OCI-LY1 (cell line): ENCODE measurements around the gene THRSP.

Source experiments
- H2AFZ ChIP-seq: fragments of 200-600 bp; sonication (generic), shearing (Covaris generic); 2 replicates; pipeline ENCODE4 v1.6.0; 2014; ENCODE audit warnings: antibody characterized with exemption, mild to moderate bottlenecking, low read length
- H3F3A ChIP-seq: fragments of 200-600 bp; sonication (generic), shearing (Covaris generic); 2 replicates; pipeline ENCODE4 v1.6.0; 2014; ENCODE audit warnings: mild to moderate bottlenecking, antibody characterized with exemption, low read length, moderate library complexity; ENCODE audit not compliant: insufficient read depth
- H3K27ac ChIP-seq: fragments of 200-600 bp; sonication (generic); 2 replicates; pipeline ENCODE4 v1.5.1; 2014; ENCODE audit warnings: low read length, mixed run types, mild to moderate bottlenecking, low read depth; ENCODE audit not compliant: poor library complexity, severe bottlenecking
- H3K27me3 ChIP-seq: fragments of 200-600 bp; sonication (generic); 2 replicates; pipeline ENCODE4 v1.6.0; 2014; ENCODE audit warnings: antibody characterized with exemption, mild to moderate bottlenecking, low read length, moderate library complexity; ENCODE audit not compliant: insufficient read depth
- H3K36me3 ChIP-seq: fragments of 200-600 bp; sonication (generic); 2 replicates; pipeline ENCODE4 v1.6.1; 2014; ENCODE audit warnings: mild to moderate bottlenecking, antibody characterized with exemption, low read length, moderate library complexity, mixed read lengths; ENCODE audit not compliant: insufficient read depth
- H3K4me1 ChIP-seq: fragments of 200-600 bp; sonication (generic); 2 replicates; pipeline ENCODE4 v1.5.1; 2014; ENCODE audit warnings: mild to moderate bottlenecking, low read length, moderate library complexity; ENCODE audit not compliant: insufficient read depth, severe bottlenecking
- H3K4me2 ChIP-seq: fragments of 200-600 bp; sonication (generic), shearing (Covaris generic); 2 replicates; pipeline ENCODE4 v1.6.1; 2014; ENCODE audit warnings: low read length
- H3K4me3 ChIP-seq: fragments of 200-600 bp; sonication (generic); 2 replicates; pipeline ENCODE4 v1.5.1; 2014; ENCODE audit warnings: low read length, low read depth, mild to moderate bottlenecking, mixed read lengths; ENCODE audit not compliant: poor library complexity, severe bottlenecking
- H3K79me2 ChIP-seq: fragments of 200-600 bp; shearing (Covaris generic); 2 replicates; pipeline ENCODE4 v1.6.1; 2016; ENCODE audit warnings: mixed run types, low read length, mixed read lengths; ENCODE audit not compliant: insufficient read depth
- H3K9ac ChIP-seq: fragments of 200-600 bp; sonication (generic), shearing (Covaris generic); 2 replicates; pipeline ENCODE4 v1.6.1; 2014; ENCODE audit warnings: mild to moderate bottlenecking, low read length, mixed read lengths
- H3K9me2 ChIP-seq: fragments of 200-600 bp; sonication (generic), shearing (Covaris generic); 2 replicates; pipeline ENCODE4 v1.6.1; 2014; ENCODE audit warnings: low read depth, mild to moderate bottlenecking, low read length, mixed read lengths
- H3K9me3 ChIP-seq: fragments of 200-600 bp; shearing (Covaris generic); 2 replicates; pipeline ENCODE4 v1.6.1; 2014; ENCODE audit warnings: low read length, mixed read lengths
- H4K20me1 ChIP-seq: fragments of 200-600 bp; sonication (generic), shearing (Covaris generic); 2 replicates; pipeline ENCODE4 v1.6.0; 2016; ENCODE audit warnings: mild to moderate bottlenecking, low read length; ENCODE audit not compliant: insufficient read depth
- EZH2 ChIP-seq: fragments of 200-600 bp; sonication (generic), shearing (Covaris generic); IDR thresholded peaks from 2 replicates; pipeline ENCODE4 v1.8.0; 2017; ENCODE audit warnings: borderline replicate concordance, mixed run types, mild to moderate bottlenecking, antibody characterized with exemption, low read length, moderate library complexity, mixed read lengths
- TF ChIP-seq, protein P1 (sequence below): fragments of 200-600 bp; sonication (generic), shearing (Covaris generic); IDR thresholded peaks from 2 replicates; pipeline ENCODE4 v1.5.1; 2017; ENCODE audit warnings: mild to moderate bottlenecking, antibody characterized with exemption, low read length, moderate library complexity, mixed read lengths

Gene THRSP

DNA sequence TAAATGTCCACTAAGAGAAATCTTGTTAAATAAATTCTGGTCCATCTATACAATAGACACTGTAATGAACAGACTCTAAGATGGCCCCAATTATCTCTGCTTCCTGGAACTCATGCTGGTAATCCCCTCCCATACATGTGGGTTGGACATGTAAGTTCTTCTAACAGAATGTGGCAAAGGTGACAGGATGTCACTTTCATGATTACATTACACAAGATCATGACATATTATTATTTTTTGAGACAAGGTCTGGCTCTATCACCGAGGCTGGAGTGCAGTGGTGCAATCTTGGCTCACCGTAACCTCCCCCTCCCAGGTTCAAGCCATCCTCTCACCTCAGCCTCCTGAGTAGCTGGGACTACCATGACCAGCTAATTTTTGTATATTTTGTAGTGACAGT, 30.6 kb downstream of the THRSP start:
- H3K27ac ChIP-seq: no peak overlapping the region
- TF ChIP-seq, protein P1, sequence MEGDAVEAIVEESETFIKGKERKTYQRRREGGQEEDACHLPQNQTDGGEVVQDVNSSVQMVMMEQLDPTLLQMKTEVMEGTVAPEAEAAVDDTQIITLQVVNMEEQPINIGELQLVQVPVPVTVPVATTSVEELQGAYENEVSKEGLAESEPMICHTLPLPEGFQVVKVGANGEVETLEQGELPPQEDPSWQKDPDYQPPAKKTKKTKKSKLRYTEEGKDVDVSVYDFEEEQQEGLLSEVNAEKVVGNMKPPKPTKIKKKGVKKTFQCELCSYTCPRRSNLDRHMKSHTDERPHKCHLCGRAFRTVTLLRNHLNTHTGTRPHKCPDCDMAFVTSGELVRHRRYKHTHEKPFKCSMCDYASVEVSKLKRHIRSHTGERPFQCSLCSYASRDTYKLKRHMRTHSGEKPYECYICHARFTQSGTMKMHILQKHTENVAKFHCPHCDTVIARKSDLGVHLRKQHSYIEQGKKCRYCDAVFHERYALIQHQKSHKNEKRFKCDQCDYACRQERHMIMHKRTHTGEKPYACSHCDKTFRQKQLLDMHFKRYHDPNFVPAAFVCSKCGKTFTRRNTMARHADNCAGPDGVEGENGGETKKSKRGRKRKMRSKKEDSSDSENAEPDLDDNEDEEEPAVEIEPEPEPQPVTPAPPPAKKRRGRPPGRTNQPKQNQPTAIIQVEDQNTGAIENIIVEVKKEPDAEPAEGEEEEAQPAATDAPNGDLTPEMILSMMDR: no peak
- TF ChIP-seq EZH2: no peak
- no peak overlapping the region for H3K4me2 ChIP-seq
- H3K4me1 ChIP-seq: no peaks in the 10 kb centered on the region
- no peak overlapping the region for H2AFZ ChIP-seq
- H4K20me1 ChIP-seq: no peaks in the 10 kb centered on the region
- H3K79me2 ChIP-seq: no peaks in the 10 kb centered on the region
- H3K9ac ChIP-seq: no peak overlapping the region
- H3K4me3 ChIP-seq: no peak overlapping the region
- no peaks in the 10 kb centered on the region; the same call in 1 of the 2 replicates for H3K9me2 ChIP-seq
- peaks cover 17% of the 10 kb centered on the region for H3K36me3 ChIP-seq
- no peaks in the 10 kb centered on the region for H3K27me3 ChIP-seq
- no peaks in the 10 kb centered on the region for H3F3A ChIP-seq
- H3K9me3 ChIP-seq: no peaks in the 10 kb centered on the region

DNA sequence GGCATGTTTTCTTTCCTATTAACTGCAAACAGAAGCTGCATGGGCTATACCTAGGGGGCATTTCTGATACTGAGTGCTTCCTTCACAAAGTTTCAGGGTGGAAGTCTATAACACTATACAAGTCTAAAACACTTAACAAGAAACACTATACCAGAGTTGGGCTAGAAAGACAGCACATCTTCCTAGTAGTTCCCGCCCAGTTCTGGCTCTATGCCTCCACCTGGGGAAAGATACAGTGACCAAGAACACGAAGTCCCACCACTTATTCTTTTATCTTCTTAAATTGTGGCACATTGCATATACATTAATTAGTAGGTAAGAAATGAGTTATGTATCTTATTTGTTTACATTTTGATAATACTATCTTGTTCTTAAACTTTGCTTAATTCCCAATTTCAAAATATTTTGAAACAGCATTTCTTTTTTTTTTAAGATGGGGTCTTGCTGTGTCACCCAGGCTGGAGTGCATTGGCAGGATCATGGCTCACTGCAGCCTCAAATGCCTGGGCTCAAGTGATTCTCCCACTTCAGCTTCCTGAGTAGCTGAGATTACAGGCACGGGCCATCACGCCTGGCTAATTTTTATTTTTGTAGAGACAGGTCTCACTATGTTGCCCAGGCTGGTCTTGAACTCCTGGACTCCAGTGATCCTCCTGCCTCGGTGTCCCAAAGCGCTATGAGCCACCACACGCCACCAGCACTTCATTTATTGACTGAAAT, 34.2 kb downstream of the THRSP start:
- no peak overlapping the region for H3K4me3 ChIP-seq
- H3K9me3 ChIP-seq: no peaks in the 10 kb centered on the region
- TF ChIP-seq, protein P1: no peak
- no peak for TF ChIP-seq EZH2
- peaks cover 42% of the 10 kb centered on the region for H3K36me3 ChIP-seq
- H4K20me1 ChIP-seq: no peaks in the 10 kb centered on the region
- no peaks in the 10 kb centered on the region for H3K4me1 ChIP-seq
- H3K4me2 ChIP-seq: no peak overlapping the region
- no peaks in the 10 kb centered on the region for H3K27me3 ChIP-seq
- no peak overlapping the region for H3K27ac ChIP-seq
- no peak overlapping the region for H3K9ac ChIP-seq
- no peaks in the 10 kb centered on the region for H3K9me2 ChIP-seq
- no peaks in the 10 kb centered on the region for H3F3A ChIP-seq
- no peaks in the 10 kb centered on the region for H3K79me2 ChIP-seq
- no peak overlapping the region for H2AFZ ChIP-seq

DNA sequence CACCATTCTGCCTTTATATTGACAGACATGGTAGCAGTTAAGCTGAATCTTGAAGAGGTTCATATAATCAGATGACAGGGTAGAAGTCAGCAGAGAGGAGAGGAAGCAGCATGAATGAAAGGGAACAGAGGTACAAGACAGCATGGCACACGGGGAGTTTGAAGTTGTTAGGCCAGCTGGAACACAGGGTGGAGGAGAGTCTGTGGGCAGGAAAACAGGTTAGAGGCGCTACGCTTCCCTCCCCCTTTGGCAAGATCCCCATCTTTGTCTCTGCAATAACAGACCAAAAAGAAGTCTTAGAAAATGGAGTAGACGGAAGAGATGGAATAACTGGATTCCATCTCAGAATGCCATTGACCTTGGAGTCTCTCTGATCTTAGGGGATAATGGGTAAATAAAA, 36.0 kb downstream of the THRSP start:
- no peaks in the 10 kb centered on the region for H3F3A ChIP-seq
- no peaks in the 10 kb centered on the region for H4K20me1 ChIP-seq
- H3K4me1 ChIP-seq: no peaks in the 10 kb centered on the region
- no peak overlapping the region for H3K9ac ChIP-seq
- H2AFZ ChIP-seq: no peak overlapping the region
- H3K36me3 ChIP-seq: peaks cover 44% of the 10 kb centered on the region; the same call in 1 of the 2 replicates
- no peak overlapping the region for H3K4me2 ChIP-seq
- H3K79me2 ChIP-seq: no peaks in the 10 kb centered on the region
- H3K4me3 ChIP-seq: no peak overlapping the region
- no peaks in the 10 kb centered on the region for H3K27me3 ChIP-seq
- H3K9me2 ChIP-seq: no peaks in the 10 kb centered on the region
- TF ChIP-seq, protein P1: no peak
- no peak for TF ChIP-seq EZH2
- no peaks in the 10 kb centered on the region for H3K9me3 ChIP-seq
- H3K27ac ChIP-seq: no peak overlapping the region
